ENCODE results near the gene TCERG1L. TPM values are rescaled to one million over a fixed set of nuclear protein-coding genes. Genes with fewer than 3 reads are reported as not detected.

TCERG1L gene
- total RNA-seq, 2 donors from 2014 or later: not detected

DNA sequence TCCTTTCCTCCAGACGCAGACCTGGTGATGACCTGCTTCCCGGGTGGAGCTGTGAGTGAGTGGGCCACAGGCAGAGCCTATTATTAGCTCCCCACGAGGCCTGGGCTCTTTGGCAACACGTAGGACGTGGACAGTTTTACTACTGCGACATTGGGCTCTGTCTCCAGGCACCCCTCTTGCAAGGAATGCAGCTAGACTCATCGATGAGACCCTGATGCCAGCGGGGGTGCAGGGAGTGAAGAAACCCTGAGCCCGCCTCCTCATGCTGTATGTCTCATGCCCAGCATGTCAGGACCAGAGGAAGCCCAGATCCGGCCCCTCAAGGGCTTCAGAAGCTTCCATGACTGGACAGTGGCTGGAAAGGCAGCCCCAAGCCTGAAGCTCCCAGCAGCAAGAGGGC is 161.9 kb downstream of the TCERG1L start:
- DNase-seq (ENCODE audit: low spot score): no peak
- TF ChIP-seq, protein P1, sequence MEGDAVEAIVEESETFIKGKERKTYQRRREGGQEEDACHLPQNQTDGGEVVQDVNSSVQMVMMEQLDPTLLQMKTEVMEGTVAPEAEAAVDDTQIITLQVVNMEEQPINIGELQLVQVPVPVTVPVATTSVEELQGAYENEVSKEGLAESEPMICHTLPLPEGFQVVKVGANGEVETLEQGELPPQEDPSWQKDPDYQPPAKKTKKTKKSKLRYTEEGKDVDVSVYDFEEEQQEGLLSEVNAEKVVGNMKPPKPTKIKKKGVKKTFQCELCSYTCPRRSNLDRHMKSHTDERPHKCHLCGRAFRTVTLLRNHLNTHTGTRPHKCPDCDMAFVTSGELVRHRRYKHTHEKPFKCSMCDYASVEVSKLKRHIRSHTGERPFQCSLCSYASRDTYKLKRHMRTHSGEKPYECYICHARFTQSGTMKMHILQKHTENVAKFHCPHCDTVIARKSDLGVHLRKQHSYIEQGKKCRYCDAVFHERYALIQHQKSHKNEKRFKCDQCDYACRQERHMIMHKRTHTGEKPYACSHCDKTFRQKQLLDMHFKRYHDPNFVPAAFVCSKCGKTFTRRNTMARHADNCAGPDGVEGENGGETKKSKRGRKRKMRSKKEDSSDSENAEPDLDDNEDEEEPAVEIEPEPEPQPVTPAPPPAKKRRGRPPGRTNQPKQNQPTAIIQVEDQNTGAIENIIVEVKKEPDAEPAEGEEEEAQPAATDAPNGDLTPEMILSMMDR (IDR thresholded peaks at IDR 0.05): no peak
- no peak for ATAC-seq (ENCODE audit: insufficient number of reproducible peaks, low FRiP score, low read depth)
- no peak overlapping the region for H3K4me3 ChIP-seq
- no peaks in the 10 kb centered on the region for H3K9me3 ChIP-seq
- no peak overlapping the region for H3K27ac ChIP-seq
- H3K36me3 ChIP-seq: no peaks in the 10 kb centered on the region
- H3K4me1 ChIP-seq (ENCODE audit: control insufficient read depth in 1 of 2, low read depth in 2 of 2): no peaks in the 10 kb centered on the region
- no peaks in the 10 kb centered on the region for H3K27me3 ChIP-seq (replicated peaks; ENCODE audit: insufficient read depth)

DNA sequence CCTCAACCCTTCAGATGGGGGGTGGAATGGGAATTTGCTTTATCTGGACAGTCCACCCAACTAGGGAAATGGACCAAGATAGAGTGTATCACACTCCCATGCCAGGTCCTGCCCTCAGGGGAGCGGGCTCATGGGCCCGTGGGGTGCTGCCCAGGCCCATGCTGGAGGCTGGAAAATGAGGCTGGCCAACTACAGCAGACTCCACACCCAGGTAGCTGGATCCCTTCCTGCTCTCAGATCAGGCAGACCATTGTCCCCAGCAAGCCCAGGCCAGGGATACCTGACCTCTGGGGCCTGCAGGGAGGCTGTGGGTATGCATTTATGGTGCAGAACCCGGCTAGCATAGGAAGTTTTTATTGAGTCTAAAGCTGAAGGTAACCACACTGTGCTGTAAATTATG is 162.4 kb downstream of the TCERG1L start:
- H3K27ac ChIP-seq: no peak overlapping the region
- H3K4me1 ChIP-seq (ENCODE audit: control insufficient read depth in 1 of 2, low read depth in 2 of 2): no peaks in the 10 kb centered on the region
- no peak for ATAC-seq (ENCODE audit: insufficient number of reproducible peaks, low FRiP score, low read depth)
- H3K36me3 ChIP-seq: no peaks in the 10 kb centered on the region
- H3K9me3 ChIP-seq: no peaks in the 10 kb centered on the region
- H3K4me3 ChIP-seq: no peak overlapping the region
- DNase-seq (ENCODE audit: low spot score): no peak
- TF ChIP-seq, protein P1 (IDR thresholded peaks at IDR 0.05): no peak
- H3K27me3 ChIP-seq (replicated peaks; ENCODE audit: insufficient read depth): no peaks in the 10 kb centered on the region

DNA sequence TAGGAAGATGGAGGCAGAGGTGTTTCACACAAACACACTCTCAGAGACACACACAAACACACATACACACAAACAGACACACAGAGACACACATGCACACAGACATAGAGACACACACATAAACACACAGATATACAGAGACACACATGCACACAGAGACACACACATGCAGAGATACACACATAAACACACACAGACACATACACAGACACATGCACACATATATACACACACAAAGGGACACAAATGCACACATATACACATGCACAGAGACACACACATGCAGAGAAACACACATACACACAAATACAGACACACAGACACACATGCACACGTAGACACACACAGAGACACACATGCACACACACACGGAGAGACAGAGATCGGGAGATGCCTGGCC is 163.3 kb downstream of the TCERG1L start:
- H3K4me3 ChIP-seq: no peak overlapping the region
- DNase-seq (ENCODE audit: low spot score) (no peak), ATAC-seq (ENCODE audit: insufficient number of reproducible peaks, low FRiP score, low read depth) (no peak)
- no peaks in the 10 kb centered on the region for H3K27me3 ChIP-seq (replicated peaks; ENCODE audit: insufficient read depth)
- no peaks in the 10 kb centered on the region for H3K36me3 ChIP-seq
- H3K4me1 ChIP-seq (ENCODE audit: control insufficient read depth in 1 of 2, low read depth in 2 of 2): no peaks in the 10 kb centered on the region
- no peak overlapping the region for H3K27ac ChIP-seq
- no peaks in the 10 kb centered on the region for H3K9me3 ChIP-seq
- TF ChIP-seq, protein P1 (IDR thresholded peaks at IDR 0.05): no peak

DNA sequence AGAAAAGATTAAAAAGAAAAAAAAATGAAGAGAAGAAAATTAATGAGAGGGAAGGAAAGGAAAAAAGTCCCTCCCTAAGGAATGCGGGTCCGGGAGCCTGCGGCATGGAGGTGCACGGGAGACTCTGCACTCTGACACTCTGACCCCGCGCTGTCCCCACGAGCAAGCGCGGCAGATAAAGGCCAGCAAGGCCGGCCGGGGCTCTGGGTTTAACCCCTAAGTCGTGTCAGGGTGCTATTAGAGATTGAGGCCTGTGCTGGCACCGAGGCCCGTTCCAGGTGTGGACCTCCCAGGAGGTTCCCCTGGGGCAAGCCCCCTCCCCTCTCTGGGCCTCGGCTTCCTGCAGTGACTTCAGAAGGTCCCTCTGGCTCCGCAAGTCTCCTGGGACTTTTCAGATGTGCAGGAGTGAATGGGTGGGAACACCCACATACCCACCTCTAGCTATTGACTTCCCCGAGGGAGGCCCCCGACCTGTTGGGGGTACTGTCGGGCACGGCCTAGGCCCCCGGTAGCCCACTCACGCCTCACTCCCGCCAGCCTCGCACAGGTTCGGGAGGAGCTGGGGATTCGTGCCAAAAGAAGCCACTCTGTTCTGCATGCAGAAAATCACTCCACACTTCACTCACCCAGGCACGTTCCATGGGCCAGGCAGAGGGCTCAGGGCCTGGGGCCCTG is 164.1 kb downstream of the TCERG1L start:
- H3K27me3 ChIP-seq (replicated peaks; ENCODE audit: insufficient read depth): no peaks in the 10 kb centered on the region
- H3K9me3 ChIP-seq: no peaks in the 10 kb centered on the region
- no peak overlapping the region for H3K4me3 ChIP-seq
- H3K27ac ChIP-seq: no peak overlapping the region
- no peaks in the 10 kb centered on the region for H3K36me3 ChIP-seq
- H3K4me1 ChIP-seq (ENCODE audit: control insufficient read depth in 1 of 2, low read depth in 2 of 2): no peaks in the 10 kb centered on the region
- DNase-seq (ENCODE audit: low spot score) (no peak), ATAC-seq (ENCODE audit: insufficient number of reproducible peaks, low FRiP score, low read depth) (no peak)
- TF ChIP-seq, protein P1 (IDR thresholded peaks at IDR 0.05): no peak

DNA sequence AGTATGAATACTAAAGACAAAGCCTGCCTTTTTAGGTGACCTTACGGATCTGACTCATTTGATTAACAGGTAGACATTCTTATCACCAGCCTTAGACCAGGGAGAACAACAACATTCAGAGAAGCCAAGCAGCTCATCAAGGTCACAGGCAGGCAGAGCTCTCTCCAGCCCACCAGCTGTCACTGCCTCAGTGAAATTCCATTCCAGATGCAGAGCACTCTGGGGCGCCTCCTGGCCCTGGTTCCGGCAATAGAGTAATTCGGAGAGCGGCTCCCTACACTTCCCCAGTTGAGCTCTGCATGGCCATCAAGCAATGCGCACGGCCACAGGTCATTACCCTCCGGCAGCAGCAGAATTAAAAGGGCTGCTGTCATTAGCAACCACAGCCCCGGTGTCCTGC is 164.7 kb downstream of the TCERG1L start:
- TF ChIP-seq, protein P1 (IDR thresholded peaks at IDR 0.05): no peak
- no peak overlapping the region for H3K4me3 ChIP-seq
- H3K27ac ChIP-seq: no peak overlapping the region
- no peaks in the 10 kb centered on the region for H3K36me3 ChIP-seq
- ATAC-seq (ENCODE audit: insufficient number of reproducible peaks, low FRiP score, low read depth) (no peak), DNase-seq (ENCODE audit: low spot score) (no peak)
- H3K27me3 ChIP-seq (replicated peaks; ENCODE audit: insufficient read depth): no peaks in the 10 kb centered on the region
- no peaks in the 10 kb centered on the region for H3K4me1 ChIP-seq (ENCODE audit: control insufficient read depth in 1 of 2, low read depth in 2 of 2)
- no peaks in the 10 kb centered on the region for H3K9me3 ChIP-seq

Measured in thoracic aorta (tissue), 2 donors.